ENCODE results near the gene SHISA5.

GRCh38 chr3:48502121-48502520, 1.9 kb downstream of the SHISA5 start:
- TF ChIP-seq CTCF (conservative IDR thresholded peaks at IDR 0.05) (no peak), ZFX (IDR thresholded peaks at IDR 0.05) (no peak)
